BLaER1 treated with 17β-estradiol and CSF1 and Interleukin-3, amounts not matched to agents 10 nM and 100 nM (cell line): ENCODE data around the gene CLCN5.

Source experiments
- H3K27ac ChIP-seq, 11 experiments: shearing (Covaris generic); formaldehyde crosslinking; 2 replicates each; pipeline ENCODE4 v1.8.1; 2022
- H3K27me3 ChIP-seq, 11 experiments: shearing (Covaris generic); formaldehyde crosslinking; 2 replicates each; pipeline ENCODE4 v1.8.1; 2022
- H3K36me3 ChIP-seq, 11 experiments: shearing (Covaris generic); formaldehyde crosslinking; 2 replicates each; pipeline ENCODE4 v1.8.1; 2022
- H3K4me1 ChIP-seq, 10 experiments: shearing (Covaris generic); formaldehyde crosslinking; 2 replicates each; pipeline ENCODE4 v1.8.1; 2022
- H3K4me2 ChIP-seq, 11 experiments: shearing (Covaris generic); formaldehyde crosslinking; 2 replicates each; pipeline ENCODE4 v1.8.1; 2022
- H3K4me3 ChIP-seq, 10 experiments: shearing (Covaris generic); formaldehyde crosslinking; 2 replicates each; pipeline ENCODE4 v1.8.1; 2022
- H3K9ac ChIP-seq, 11 experiments: shearing (Covaris generic); formaldehyde crosslinking; 2 replicates each; pipeline ENCODE4 v1.8.1; 2022
- H3K9me3 ChIP-seq, 11 experiments: shearing (Covaris generic); formaldehyde crosslinking; replicated peaks in 1 of 11; 2 replicates each; pipeline ENCODE4 v1.8.1; 2022
- H4K20me1 ChIP-seq, 11 experiments: shearing (Covaris generic); formaldehyde crosslinking; 2 replicates each; pipeline ENCODE4 v1.8.1; 2022
- Cebpa-rat ChIP-seq, 11 experiments: shearing (Covaris generic); IDR thresholded peaks; 2 replicates each; pipeline ENCODE4 v1.8.1; 2022

The CLCN5 gene

GRCh38 chrX:50067435-50068284 lies 145.3 kb downstream of the CLCN5 start:
- Histone ChIP-seq H3K4me1 (no peaks in the 10 kb centered on the region), H3K27ac (no peak overlapping the region), H4K20me1 (no peaks in the 10 kb centered on the region; a peak in 1 of 22 replicates), H3K4me2 (no peak overlapping the region), H3K27me3 (peaks cover 56 to 66% (median 65%) of the 10 kb centered on the region in 11 experiments), H3K36me3 (peaks cover 0 to under 1% (median 0%) of the 10 kb centered on the region in 11 experiments; a peak in 1 of 22 replicates), H3K9me3 (peaks cover 0 to 14% (median 10%) of the 10 kb centered on the region in 11 experiments; a peak in 11 of 22 replicates), H3K4me3 (no peak overlapping the region), H3K9ac (no peak overlapping the region)
- no peak for TF ChIP-seq Cebpa-rat (IDR thresholded peaks at IDR 0.05)

GRCh38 chrX:50068285-50068563 lies 145.8 kb downstream of the CLCN5 start:
- TF ChIP-seq Cebpa-rat (IDR thresholded peaks at IDR 0.05) = no peak
- H3K9ac ChIP-seq = no peak overlapping the region
- H3K27ac ChIP-seq = no peak overlapping the region
- peaks cover 0 to 6% (median 0%) of the 10 kb centered on the region in 11 experiments; a peak in 1 of 22 replicates for H3K36me3 ChIP-seq
- no peak overlapping the region for H3K4me2 ChIP-seq
- H3K4me1 ChIP-seq = no peaks in the 10 kb centered on the region
- H3K27me3 ChIP-seq = peaks cover 62 to 72% (median 71%) of the 10 kb centered on the region in 11 experiments
- peaks cover 0 to 14% (median 10%) of the 10 kb centered on the region in 11 experiments; a peak in 11 of 22 replicates for H3K9me3 ChIP-seq
- no peaks in the 10 kb centered on the region; a peak in 2 of 22 replicates for H4K20me1 ChIP-seq
- no peak overlapping the region for H3K4me3 ChIP-seq

DNA sequence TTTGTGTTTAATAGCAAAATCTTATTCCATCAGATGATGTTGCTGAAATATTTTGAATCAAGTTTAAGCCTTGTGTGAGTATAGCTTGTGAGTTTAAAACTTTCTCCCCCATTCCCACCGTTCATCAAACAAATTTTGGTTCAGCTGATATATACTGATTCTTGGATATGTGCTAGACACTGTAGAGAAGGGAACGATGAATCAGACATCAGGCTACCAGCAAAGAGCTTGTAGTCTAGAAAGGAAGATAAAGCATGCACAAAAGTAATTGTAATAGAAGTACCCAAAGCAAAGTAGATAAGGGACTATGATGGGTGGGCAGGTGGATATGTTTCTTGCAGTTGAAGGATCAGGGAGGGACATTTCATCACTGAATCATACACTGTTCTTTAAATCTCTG lies 146.5 kb downstream of the CLCN5 start:
- Histone ChIP-seq H3K27me3 (peaks cover 69 to 79% (median 77%) of the 10 kb centered on the region in 11 experiments), H3K4me2 (no peak overlapping the region), H3K9ac (no peak overlapping the region)

DNA sequence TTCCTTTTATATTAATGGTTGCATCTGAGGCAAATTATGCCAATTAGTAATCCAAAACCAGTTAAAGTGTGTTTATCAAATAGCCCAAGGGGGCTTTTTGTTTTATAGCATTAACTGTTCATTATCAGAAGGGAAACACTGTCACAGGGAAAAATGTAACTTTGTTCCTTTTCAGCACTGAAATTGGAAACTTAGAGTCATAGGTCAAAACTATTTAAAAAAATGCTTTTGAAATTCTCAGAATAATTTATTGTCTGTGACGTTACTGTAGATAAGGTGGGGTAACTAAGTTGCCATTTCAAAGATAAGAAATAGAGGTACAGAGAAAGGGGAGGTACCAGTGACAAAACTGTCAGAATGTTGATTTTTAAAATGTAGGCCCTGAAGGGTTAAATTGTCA lies 149.1 kb downstream of the CLCN5 start:
- peaks cover 93 to 100% (median 99%) of the 10 kb centered on the region in 11 experiments for H3K27me3 ChIP-seq
- peaks cover 0 to 8% (median 0%) of the 10 kb centered on the region in 11 experiments; a peak in 1 of 22 replicates for H3K36me3 ChIP-seq
- no peak overlapping the region for H3K27ac ChIP-seq
- H3K4me3 ChIP-seq = no peak overlapping the region
- H3K4me2 ChIP-seq = no peak overlapping the region
- no peak for TF ChIP-seq Cebpa-rat (IDR thresholded peaks at IDR 0.05)
- peaks cover 10 to 17% (median 12%) of the 10 kb centered on the region in 10 experiments; a peak in 18 of 20 replicates for H3K4me1 ChIP-seq
- H4K20me1 ChIP-seq = no peaks in the 10 kb centered on the region; a peak in 3 of 22 replicates
- H3K9ac ChIP-seq = no peak overlapping the region
- peaks cover 0 to 14% (median 10%) of the 10 kb centered on the region in 11 experiments; a peak in 11 of 22 replicates for H3K9me3 ChIP-seq

More for the DNA sequence above, 146.5 kb downstream of the CLCN5 start:
- TF ChIP-seq Cebpa-rat (IDR thresholded peaks at IDR 0.05) = no peak
- no peaks in the 10 kb centered on the region for H3K4me1 ChIP-seq
- H3K36me3 ChIP-seq = peaks cover 0 to 8% (median 0%) of the 10 kb centered on the region in 11 experiments; a peak in 1 of 22 replicates
- H3K27ac ChIP-seq = no peak overlapping the region
- peaks cover 0 to 14% (median 10%) of the 10 kb centered on the region in 11 experiments; a peak in 11 of 22 replicates for H3K9me3 ChIP-seq
- no peak overlapping the region for H3K4me3 ChIP-seq
- no peaks in the 10 kb centered on the region; a peak in 2 of 22 replicates for H4K20me1 ChIP-seq

- Histone ChIP-seq H3K36me3 (peaks cover 0 to 8% (median 0%) of the 10 kb centered on the region in 11 experiments; a peak in 1 of 22 replicates), H3K9me3 (peaks cover 0 to 14% (median 10%) of the 10 kb centered on the region in 11 experiments; a peak in 11 of 22 replicates), H3K4me1 (peaks cover 11 to 21% (median 14%) of the 10 kb centered on the region in 10 experiments; a peak in 18 of 20 replicates), H3K4me2 (no peak overlapping the region), H3K9ac (no peak overlapping the region), H3K27me3 (peaks cover 93 to 100% (median 99%) of the 10 kb centered on the region in 11 experiments), H3K4me3 (no peak overlapping the region), H3K27ac (no peak overlapping the region), H4K20me1 (no peaks in the 10 kb centered on the region; a peak in 3 of 22 replicates)
- TF ChIP-seq Cebpa-rat (IDR thresholded peaks at IDR 0.05) = no peak
Measured at GRCh38 chrX:50072110-50072509, 149.7 kb downstream of the CLCN5 start.

DNA sequence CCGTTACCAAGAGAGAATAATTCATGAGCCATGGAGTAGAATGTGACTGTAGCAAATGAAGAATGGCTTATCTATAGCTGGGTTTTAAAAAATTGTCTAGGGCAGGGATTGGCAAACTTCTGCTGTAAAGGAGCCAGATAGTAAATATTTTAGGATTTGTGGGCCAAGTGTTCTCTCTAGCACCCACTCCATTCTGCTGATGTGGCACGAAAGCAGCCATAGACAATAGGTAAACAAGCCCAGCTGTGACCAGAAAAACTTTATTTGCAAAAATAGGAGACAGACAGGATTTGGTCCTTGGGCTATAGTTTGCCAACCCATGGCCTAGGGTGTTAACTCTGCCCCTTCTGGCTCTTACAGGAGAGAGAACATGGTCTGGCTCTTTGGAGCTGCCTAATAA lies 151.2 kb downstream of the CLCN5 start:
- Histone ChIP-seq H3K4me3 (no peak overlapping the region), H3K4me1 (peaks cover 11 to 21% (median 15%) of the 10 kb centered on the region in 10 experiments; a peak in 18 of 20 replicates), H3K27me3 (peaks cover 84 to 100% (median 98%) of the 10 kb centered on the region in 11 experiments), H3K27ac (no peak overlapping the region), H4K20me1 (no peaks in the 10 kb centered on the region; a peak in 3 of 22 replicates), H3K36me3 (peaks cover 0 to 8% (median 0%) of the 10 kb centered on the region in 11 experiments; a peak in 1 of 22 replicates), H3K9me3 (peaks cover 0 to 12% (median 9%) of the 10 kb centered on the region in 11 experiments; a peak in 11 of 22 replicates), H3K9ac (no peak overlapping the region), H3K4me2 (no peak overlapping the region)
- no peak for TF ChIP-seq Cebpa-rat (IDR thresholded peaks at IDR 0.05)

- peaks cover 0 to 8% (median 0%) of the 10 kb centered on the region in 11 experiments; a peak in 1 of 22 replicates for H3K36me3 ChIP-seq
- peaks cover 11 to 21% (median 15%) of the 10 kb centered on the region in 10 experiments; a peak in 18 of 20 replicates for H3K4me1 ChIP-seq
- H3K9ac ChIP-seq = peak overlapping the region in 1 of 11 experiments; percentile 15; a peak in 1 of 22 replicates
- peak overlapping the region in 10 of 11 experiments; percentile 13 to 62 (median 43); a peak in 16 of 22 replicates for H3K4me2 ChIP-seq
- H3K4me3 ChIP-seq = no peak overlapping the region
- no peaks in the 10 kb centered on the region; a peak in 3 of 22 replicates for H4K20me1 ChIP-seq
- H3K9me3 ChIP-seq = no peaks in the 10 kb centered on the region
- H3K27me3 ChIP-seq = peaks cover 81 to 100% (median 97%) of the 10 kb centered on the region in 11 experiments
- peak overlapping the region in 8 of 11 experiments; percentile 10 to 46 (median 39); a peak in 13 of 22 replicates for H3K27ac ChIP-seq
- no peak for TF ChIP-seq Cebpa-rat (IDR thresholded peaks at IDR 0.05)
Measured at GRCh38 chrX:50075630-50076339, 153.4 kb downstream of the CLCN5 start.

DNA sequence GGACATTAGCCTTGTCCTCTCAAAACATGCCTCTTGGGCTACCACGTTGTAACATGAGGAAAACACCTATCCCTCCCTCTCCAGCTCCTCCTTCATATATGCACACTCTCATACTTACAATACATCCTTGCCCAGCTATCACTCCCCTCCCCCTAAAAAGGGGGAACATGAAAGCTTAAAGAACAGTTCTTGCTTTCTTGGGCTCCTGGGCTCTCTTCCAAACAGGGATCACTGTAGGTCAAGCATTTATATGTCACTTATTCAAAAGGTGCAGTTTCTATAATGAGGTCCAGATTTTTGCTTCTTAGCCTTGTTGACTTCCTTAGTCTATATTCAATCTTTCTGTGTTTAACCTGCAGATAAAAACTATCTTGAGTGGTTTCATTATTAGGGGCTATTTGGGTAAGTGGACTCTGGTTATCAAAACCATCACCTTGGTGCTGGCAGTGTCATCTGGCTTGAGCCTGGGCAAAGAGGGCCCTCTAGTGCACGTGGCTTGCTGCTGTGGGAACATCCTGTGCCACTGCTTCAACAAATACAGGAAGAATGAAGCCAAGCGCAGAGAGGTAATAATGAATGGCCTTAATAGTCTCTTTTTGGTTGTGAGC lies 159.0 kb downstream of the CLCN5 start:
- H3K27me3 ChIP-seq = peaks cover 85 to 100% (median 97%) of the 10 kb centered on the region in 11 experiments
- H3K4me3 ChIP-seq = no peak overlapping the region
- no peak overlapping the region for H3K9ac ChIP-seq
- no peak for TF ChIP-seq Cebpa-rat (IDR thresholded peaks at IDR 0.05)
- peaks cover 2 to 13% (median 9%) of the 10 kb centered on the region in 10 experiments; a peak in 17 of 20 replicates for H3K4me1 ChIP-seq
- peaks cover 0 to 14% (median 0%) of the 10 kb centered on the region in 11 experiments; a peak in 4 of 22 replicates for H3K36me3 ChIP-seq
- no peak overlapping the region for H3K4me2 ChIP-seq
- no peak overlapping the region for H3K27ac ChIP-seq
- H3K9me3 ChIP-seq = 0 out of 22 replicates have a peak, but pooled peaks cover 0 to 6% (median 0%) of the 10 kb centered on the region in 11 experiments
- no peaks in the 10 kb centered on the region; a peak in 1 of 22 replicates for H4K20me1 ChIP-seq
